SKM-1 treated with dmso at 0.1 percent for 144 hours (cell line): ENCODE data around the gene CHRM2.

ENCODE experiments used
- DNase-seq: peaks from one replicate; lab custom pipeline; 2025; ENCODE audit not compliant: unreplicated experiment; lab: John Stamatoyannopoulos, UW

The CHRM2 gene

DNA sequence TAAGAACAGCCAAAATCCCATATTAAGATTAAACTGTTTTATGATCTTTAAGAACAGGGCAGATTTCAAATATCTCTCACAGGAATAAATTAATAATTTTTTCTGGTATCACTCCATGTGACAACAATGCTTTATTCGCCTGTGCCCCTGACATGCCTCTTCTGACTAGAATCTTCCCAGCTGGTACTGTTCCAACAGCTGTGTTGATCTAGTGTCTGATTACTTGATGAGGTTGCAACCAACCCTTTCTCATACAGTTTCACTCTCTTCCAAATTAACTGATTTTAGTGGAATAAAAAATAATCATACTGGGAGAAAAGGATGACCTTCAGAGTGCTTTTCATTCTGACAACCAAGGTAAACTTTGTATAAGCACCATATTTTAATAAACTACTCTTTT is 151.9 kb downstream of the CHRM2 start:
- DNase-seq = no peak

DNA sequence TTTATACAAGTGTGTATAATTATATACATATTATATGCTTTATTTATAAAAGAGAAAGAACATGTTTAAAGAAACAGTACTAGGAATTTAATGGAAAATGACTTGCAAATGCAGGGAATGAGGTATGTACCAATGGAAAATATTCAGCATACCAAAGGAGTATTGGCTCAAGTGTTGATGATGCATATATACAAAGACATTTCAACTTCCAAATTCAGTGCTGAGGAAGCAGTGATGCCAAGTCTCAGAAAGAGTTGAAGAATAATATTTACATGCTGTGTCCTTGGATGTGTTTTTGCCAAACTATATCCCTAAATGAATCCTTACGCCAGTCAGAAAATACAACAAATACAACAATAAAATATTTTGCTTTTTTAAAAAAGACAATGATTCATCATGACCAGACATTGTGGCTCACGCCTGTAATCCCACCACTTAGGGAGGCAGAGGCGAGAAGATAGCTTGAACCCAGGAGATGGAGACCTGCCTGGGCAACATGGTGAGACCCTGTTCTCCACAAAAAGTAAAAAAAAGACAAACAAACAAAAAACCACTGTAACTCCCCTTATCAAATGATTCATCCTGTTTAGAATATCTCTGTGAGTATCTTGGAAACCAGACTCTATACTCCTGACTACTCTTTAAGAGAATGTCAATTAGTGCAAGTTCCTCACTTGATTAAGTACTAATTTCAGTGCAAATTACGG is 157.2 kb downstream of the CHRM2 start:
- no peak for DNase-seq

DNA sequence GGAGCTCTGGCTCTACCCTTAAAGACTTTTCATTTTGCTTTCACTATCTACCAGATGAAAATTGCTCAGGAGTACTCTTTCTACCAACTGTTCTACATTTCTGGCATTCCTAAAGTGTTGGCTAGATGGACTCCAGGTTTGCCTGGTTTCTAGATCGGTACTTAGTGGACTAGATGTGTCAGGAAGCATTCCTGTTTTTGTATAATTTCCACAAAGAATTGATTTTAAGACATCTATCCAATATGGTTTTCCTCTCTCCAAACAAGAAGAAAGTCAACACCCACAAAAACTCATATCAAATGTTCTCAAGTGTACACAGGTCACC is 157.7 kb downstream of the CHRM2 start:
- DNase-seq = no peak

DNA sequence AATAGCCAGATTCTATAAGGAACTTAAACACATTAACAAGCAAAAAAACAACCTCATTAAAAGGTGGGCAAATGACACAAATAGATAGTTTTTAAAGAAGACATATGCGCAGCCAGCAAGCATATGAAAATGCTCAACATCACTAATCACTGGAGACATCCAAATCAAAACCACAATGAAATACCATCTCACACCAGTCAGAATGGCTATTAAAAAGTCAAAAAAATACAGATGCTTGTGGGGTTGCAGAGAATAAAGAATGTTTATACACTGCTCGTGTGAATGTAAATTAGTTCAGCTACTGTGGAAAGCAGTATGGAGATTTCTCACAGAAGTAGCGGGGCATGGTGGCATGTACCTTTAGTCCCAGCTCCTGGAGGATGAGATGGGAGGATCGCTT is 164.0 kb downstream of the CHRM2 start:
- DNase-seq = no peak

DNA sequence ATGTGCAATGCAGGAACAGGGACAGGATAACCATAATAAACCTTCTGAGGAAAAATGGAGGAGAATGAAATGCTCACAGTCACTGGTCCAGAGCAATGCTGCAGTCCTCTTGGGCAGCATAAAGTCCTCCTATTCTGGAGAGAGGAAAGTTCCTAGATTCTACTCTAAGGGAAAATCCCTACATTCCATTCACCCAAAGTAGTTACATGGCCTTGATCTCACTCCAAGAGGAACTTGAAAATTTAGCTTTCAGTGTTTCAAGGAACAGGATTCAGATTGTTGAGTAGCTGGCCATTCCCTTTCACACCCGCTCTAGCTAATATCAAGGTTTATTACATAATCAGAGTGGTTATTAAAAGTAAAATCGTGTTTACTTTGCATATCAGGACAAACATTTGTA is 168.3 kb downstream of the CHRM2 start:
- no peak for DNase-seq

DNA sequence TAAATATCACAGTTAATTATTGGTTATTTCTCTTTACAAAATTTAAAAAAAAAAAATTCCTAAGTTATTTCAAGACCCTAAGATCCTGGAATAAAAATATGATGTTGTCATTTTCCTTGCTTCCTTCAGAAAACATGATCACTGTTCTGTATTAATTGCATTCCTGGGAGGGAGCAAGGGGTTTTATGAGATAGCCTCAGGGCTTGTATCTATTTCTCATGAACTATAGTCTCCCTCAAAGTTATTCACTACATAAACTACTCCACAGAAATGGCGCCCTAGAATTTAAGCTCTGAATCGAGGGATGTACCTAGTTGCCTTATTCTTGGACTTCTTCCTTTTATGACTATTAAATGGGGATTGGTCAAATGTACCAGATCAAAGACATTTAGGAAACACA is 170.3 kb downstream of the CHRM2 start:
- DNase-seq = no peak

DNA sequence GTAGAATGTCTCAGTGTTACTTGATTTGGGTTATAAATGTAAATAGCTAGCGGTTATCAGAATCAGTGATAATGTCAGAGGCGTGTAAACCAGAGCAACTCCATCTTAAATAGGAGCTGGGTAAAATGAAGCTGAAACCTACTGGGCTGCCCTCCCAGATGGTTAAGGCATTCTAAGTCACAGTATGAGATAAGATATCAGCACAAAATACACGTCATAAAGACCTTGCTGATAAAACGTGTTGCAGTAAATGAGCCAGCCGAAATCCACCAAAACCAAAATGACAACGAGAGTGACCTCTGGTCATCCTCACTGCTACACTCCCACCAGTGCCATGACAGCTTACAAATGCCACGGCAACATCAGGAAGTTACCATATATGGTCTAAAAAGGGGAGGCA is 172.3 kb downstream of the CHRM2 start:
- DNase-seq = no peak

DNA sequence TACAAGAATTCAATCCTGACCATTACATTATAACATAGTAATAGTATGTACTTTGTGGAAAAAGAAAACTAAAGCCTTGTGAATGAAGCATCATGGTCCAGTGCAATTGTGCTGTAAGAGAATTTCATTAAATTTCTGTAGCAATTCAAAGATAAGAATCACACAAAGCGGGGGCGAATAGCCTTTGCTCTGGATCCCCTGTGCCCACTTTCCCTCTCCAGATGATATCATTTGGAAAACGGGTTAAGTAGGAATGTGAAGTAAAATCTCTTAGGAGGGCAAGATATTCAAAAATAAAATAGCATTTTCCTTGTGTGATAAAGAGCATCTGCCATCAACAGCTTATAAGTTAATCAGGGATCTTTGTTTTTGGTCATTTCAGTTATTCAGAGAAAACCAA is 177.1 kb downstream of the CHRM2 start:
- no peak for DNase-seq

DNA sequence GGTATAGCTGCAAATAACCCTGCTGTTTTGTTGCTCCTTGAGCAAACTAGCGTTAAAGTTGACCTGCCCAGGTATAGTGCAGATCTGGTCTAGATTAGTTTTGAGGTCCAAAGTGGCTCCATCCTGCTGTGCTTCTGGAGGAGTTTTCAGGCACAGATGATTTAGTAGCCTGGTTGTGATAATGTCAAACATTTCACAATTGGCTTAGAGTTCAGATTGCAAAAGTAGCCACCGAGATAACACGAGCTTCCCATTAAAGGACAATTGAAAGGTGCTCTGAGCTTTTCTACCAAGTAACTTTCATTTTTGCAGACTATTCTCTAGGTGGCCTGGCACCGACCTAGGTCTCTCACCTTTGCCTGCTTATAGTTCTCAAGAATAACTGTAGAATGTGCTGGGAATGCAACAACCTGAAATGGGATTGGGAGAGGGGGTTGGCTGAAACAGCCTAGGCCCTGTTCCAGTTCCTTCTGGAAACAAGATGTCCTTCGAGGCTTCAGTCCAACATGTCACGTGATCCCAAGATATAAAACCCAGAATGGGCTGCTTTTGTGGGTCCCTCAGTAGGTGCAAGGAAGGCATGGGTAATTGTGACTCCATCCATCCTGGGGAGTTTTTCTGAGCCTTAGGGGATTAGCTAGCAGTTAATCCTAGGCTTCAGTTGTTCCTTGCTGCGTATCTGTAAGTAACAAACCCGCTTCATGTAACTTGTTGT is 201.0 kb downstream of the CHRM2 start:
- no peak for DNase-seq
